CD4-positive, alpha-beta T cell treated with Interleukin-6 at 100 ng/mL for 8 hours (primary cell): ENCODE measurements around the gene SMCHD1.
A peak's percentile ranks its signal among the peaks of the same experiment; 100 is the strongest.

Experiments used
- DNase-seq: peaks from one replicate; pipeline ENCODE4 v3.0.0-alpha.2; 2020; ENCODE audit warnings: mixed read lengths, low spot score

SMCHD1 gene

DNA sequence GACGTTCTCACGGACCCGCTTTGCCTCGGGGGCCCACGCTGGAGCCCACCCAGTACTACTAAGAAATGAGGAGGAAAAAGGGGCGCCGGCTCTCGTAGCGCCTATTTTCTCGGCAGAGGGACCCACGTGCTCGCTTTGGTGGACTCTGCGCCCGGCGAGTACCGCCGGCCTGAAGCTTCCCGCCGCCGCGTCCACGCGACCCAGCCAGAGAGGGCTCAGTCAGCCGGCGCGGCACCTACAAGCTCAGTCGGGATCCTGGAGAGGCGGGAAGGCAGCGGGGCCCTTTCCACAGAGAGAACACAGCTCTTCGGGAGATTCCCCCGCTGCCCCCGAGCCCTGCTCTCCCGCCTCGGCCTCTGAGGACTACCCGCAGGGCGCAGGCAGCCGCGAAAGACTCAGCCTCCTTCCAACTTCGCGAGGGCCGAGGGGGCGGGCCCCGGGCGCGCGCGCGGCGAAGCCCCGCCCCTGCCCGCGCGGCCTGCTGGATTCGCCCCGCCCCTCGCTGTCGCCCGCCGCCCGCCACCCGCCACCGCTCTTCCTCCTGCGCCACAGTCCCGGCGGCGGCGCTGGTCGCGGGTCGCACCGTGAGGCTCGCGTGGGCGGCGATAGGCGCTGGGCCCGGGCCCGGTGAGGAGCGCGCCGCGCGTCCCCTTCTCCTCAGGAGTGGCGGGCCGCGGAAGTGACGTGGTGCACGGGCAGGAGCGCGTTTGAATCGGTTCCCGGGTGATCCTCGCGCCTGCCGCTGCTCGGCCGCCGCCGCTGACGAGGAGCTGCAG lies at the start of gene SMCHD1:
Gene SMCHD1 (plus strand): TSS at position 549 of the 776 bp plus-strand sequence. CDS start 350 bp downstream, outside the sequence.
- DNase-seq, result peak; percentile 91

DNA sequence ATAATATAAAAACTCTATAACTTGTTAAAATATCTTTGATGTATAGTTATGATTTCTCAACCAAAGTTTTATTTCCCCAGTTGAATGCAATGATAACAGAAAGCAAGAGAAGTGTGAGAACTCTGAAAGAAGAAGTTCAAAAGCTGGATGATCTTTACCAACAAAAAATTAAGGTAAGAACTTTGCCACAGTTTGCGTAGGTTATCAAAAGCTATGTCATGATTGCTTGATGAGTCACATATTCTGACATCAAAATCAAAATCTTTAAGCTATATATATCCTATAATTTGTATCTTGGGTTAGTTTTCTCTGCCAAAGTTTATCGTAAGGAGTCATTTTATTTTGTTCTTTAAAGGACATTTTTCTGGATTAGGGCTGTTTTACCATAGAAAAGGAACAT lies 49.2 kb upstream of the SMCHD1 start:
- DNase-seq, result no peak

DNA sequence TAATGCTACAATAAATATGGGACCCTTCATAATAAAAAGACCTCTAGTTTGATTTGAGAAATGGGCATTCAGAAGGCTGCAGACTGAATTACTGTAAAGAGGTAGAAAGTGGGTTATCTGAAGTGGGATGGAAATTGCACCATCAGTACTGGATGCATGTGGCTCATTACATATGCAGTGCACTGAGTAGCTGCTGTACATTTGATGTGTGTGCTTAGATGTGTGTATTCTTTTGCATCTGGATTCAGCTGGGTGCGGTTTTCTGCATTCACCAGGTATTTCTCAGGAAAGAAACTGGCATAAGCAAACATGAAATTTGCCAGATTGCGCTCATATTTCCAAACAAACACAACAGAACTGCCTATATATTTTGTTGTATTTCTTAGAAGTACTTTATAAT lies 45.9 kb upstream of the SMCHD1 start:
- no peak for DNase-seq

- DNase-seq, result no peak
Measured at GRCh38 chr18:2610549-2610948, 45.0 kb upstream of the SMCHD1 start.

GRCh38 chr18:2612996-2613395 lies 42.5 kb upstream of the SMCHD1 start:
- no peak for DNase-seq

- DNase-seq, result no peak
Measured at GRCh38 chr18:2617401-2617998, 38.0 kb upstream of the SMCHD1 start.

- DNase-seq, result no peak
Measured at GRCh38 chr18:2618009-2618408, 37.5 kb upstream of the SMCHD1 start.

DNA sequence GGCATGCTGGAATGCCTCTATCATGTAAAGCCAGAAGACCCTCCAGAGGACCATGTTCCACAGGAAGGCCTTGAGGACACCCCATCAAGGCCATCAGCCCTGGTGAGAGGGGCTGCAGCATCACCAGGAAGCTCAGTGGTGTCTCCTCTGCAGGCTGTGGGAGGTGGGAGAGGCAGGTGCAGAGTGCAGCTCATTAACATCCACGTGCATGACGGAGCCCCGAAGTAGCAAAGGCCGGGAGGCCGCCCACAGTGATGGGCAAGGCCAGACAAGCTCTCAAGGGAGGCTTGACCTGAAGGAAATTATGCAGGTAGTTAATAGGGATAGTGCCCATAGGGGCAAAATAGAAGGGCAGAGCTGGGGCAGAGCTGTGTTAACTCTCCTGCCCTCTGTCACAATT lies 30.3 kb upstream of the SMCHD1 start:
- DNase-seq, result no peak

- no peak for DNase-seq
Measured at GRCh38 chr18:2627821-2628276, 27.7 kb upstream of the SMCHD1 start.

- no peak for DNase-seq
Measured at GRCh38 chr18:2629003-2629402, 26.5 kb upstream of the SMCHD1 start.

DNA sequence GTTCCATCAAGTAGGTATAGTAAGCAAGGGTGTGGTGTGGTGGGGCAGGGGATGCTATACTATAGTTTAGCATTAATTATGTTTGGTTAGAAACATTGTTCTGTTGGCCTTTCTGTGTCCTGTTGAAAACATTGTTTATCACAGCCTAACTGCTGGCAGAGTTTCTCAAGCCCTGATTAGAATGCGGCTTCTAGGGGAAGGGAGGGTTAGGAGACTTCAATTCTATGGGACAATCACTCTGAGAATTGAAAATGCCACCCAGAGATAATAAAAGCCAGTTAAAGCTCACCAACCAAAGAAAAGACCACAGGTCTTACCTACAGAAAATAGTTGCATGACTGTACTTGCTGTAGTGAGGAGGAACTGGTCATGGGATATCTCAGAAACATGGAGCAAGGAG lies 19.9 kb upstream of the SMCHD1 start:
- DNase-seq, result no peak

GRCh38 chr18:2636126-2636631 lies 19.3 kb upstream of the SMCHD1 start:
- no peak for DNase-seq

DNA sequence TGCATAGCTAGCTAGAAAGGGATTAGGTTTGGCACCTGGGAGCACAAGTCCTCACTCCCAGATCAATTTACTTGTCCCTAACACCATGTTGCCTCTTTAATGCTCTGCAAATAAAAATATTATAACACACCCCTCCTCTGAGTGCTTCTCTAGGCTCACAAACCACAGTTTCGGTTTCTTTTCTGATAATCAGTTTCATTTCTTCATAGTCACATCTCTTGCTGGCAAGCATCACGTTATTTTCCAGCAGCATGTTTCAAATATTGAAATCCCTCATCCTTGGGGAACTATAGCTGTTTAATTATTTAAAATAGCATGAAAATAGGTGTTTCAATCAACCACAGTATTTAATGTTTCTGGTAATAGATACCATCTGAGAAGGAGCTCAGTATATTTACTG lies 13.9 kb upstream of the SMCHD1 start:
- peak; percentile 62 for DNase-seq

GRCh38 chr18:2642771-2643170 lies 12.8 kb upstream of the SMCHD1 start:
- DNase-seq, result no peak

GRCh38 chr18:2644535-2644934 lies 11.0 kb upstream of the SMCHD1 start:
- DNase-seq, result no peak

DNA sequence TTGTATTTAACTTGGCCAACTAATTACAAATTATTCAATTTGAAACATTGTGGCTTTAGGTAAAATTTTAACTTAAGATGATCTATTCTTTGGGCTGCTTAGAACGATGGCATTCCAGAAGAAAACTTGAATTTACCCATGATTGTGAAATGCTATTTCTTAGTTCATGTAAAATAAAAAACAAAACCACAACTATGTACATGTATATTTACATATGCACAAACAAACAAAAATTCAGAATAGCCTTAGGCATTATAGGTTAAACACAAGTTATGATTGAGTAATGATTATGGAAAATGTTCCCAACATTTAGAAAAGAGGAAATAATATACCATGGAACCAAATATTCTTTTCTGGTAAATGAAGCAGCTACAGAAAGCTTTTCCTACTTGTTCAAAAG lies 3.5 kb upstream of the SMCHD1 start:
- no peak for DNase-seq

- no peak for DNase-seq
Measured at GRCh38 chr18:2653467-2653866, 2.1 kb upstream of the SMCHD1 start.

- DNase-seq, result no peak
Measured at GRCh38 chr18:2654169-2654927, 1.2 kb upstream of the SMCHD1 start.

DNA sequence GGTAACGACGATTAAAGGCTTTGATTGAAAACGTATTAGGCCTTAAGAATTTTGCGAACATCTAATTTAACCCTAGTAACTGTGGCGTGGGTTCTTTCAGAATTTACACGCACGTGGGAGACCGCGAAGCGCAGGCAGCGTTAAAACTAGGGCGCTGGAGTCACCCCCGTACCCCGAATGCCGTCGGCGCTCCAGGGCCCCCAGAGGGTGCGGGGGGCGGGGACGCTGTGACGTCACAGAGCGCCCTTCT lies 673 bp upstream of the SMCHD1 start:
- DNase-seq, result peak; percentile 68

DNA sequence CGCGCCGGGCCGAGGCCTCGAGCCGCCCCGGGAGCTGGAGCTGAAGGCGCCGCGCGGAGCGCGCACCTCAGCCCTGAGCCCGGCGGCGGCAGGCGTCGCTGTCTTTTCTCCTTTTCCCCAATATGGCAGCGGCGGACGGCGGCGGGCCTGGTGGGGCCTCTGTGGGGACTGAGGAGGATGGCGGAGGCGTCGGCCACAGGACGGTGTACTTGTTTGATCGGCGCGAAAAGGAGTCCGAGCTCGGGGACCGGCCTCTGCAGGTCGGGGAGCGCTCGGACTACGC lies 369 bp downstream of the SMCHD1 start:
- no peak for DNase-seq

GRCh38 chr18:2656237-2656980 lies 883 bp downstream of the SMCHD1 start:
- DNase-seq, result peak; percentile 47

DNA sequence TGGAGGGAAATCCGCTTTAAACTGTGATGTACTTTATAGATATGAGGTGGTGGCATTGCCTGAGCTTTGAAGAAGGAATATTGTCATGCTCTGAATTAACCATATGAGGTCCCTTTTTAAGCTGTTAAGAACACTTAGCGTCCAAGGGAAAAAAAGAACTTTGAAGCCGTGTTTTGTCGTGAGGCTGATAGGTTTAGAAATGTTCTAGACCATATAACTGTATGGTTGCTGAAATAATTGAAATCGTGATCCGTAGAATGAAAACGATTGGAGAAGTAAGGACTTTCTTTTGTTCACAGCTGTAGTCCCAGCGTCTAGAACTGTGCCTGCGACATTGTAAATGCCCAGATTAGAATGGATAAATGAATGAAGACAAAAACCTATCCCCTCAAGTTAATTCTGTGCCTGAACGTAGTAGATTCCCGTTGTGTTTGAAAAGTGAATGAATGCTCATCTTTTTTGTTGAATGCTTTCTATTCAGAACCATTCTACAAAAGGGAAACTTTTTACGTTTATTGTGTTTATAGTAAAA lies 1.5 kb downstream of the SMCHD1 start:
- DNase-seq, result no peak
